Measurements from ENCODE around the gene USP10.

Gene USP10

DNA sequence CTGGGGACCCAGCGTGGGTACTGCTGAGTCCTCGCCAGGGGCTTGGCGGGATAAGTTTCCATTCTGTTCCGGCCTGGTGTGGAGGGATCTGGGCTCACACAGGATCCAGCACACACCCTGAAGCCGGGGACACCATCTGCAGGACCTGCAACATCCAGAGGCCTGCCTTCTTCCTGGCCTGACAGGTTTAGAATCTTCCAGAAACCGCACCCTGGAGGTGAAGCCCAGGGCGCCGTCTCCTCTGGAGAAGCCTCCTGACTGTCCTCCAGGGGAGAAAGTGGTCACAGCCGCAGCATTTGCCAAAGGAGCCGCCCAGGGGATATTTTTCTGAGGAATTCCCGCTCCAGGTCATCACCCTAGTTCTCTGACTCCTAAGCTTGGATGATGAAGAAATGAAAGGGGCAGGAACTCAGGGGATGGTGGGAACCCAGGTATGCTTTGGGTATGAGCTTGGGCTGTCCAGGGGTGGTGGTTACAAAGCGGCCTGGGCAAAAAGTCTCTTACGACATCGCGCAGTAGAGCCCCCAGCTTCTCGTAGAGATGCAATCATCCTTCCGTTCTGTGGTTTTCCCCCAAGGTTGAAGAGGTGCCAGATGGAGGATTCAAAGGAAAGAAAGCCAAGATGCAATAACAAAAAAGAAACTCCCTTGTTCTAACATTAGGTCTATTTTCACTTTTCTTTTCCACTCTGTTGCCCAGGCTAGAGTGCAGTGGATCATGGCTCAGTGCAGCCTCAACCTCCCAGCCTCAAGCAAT, 110.9 kb downstream of the USP10 start:
- no peak for DNase-seq

DNA sequence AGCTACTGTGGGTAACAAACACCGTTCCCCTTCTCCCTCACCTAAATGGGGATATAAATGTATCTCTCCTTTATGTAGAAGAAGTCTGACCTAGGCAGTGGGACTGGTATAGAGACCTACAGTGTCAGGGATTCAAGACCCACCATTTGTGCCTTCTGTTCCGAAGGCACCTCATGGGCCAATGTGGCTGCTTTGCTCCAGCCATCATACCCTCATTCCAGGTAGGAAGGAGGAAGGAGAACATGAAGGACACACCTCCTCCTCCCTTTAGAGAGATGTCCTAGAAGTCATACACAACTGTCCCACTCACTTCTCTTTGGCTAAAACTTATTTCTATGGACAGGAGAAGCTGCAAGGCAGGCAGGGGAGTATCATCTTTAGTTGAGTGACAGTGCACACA, 111.7 kb downstream of the USP10 start:
- DNase-seq, result no peak

DNA sequence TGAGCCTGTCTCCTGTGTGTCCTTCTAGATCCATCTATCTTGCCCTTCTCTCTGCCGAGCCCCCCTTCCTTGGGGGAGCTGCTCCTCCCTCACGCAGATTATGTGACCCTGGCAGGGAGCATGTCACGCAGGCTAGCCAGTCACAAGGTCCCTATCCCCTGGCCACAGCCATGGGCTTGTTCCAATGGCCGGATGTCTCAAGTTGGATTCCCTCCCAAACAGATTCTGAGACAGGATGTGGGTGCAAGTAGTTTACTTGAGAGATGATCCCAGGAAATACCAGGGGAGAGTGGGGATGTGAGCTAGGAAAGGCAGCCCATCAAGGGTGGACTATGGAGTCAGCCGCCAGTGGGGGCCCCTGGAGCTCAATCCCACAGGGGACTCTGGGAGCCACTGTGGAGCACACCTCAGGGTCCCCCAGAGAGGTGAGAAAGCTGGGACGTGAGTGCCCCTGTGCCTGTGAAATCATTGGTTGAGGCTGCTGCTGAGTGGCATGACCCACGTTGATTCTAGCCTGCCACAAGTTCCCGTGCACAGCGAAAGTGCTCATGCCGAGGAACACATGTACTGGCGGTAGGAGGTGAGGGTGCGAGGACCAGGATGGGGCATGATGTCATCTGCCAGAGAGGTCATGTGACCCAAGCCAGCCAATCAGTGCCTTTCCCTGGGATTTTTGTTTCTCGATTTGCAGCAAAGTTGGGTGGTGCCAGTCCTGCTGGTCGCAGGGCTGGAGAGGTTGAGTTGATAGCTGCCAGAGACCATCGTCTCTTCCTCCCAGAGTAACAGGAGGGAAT, 113.5 kb downstream of the USP10 start:
- no peak for DNase-seq

DNA sequence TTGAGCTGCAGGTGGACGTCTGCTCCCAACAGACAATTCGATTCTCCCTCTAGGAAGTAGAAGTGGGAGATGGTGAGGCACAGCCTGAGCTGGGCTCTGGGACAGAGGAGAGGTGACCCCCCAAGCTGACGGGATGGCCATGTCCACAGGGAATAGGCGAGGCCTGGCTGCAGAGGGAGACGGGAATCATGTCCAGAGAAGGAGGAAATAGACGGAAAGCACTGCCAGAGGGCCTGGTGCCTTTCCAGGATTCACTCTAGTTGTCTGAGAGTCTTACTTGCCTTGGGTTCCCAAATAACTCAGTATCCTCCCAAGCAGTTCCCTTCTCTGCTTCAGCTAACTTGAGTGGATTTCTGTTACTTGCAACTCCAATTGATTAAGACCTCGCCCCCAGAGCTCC, 115.7 kb downstream of the USP10 start:
- no peak for DNase-seq

DNA sequence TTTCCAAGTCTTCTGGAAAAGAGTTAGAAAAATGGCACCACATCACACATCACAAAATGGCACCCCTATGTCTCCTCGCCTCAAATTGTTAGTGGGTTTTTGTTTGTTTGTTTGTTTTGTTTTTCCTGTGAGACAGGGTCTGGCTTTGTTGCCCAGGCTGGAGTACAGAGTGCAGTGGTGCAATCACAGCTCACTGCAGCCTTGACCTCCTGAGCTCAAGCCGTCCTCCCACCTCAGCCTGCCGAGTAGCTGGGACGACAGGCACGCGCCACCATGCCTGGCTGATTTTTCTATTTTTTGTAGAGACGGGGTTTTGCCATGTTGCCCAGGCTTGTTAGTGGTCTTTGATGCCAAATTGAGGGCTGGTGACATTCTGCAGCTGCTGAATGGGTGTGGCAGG, 116.2 kb downstream of the USP10 start:
- DNase-seq, result no peak

DNA sequence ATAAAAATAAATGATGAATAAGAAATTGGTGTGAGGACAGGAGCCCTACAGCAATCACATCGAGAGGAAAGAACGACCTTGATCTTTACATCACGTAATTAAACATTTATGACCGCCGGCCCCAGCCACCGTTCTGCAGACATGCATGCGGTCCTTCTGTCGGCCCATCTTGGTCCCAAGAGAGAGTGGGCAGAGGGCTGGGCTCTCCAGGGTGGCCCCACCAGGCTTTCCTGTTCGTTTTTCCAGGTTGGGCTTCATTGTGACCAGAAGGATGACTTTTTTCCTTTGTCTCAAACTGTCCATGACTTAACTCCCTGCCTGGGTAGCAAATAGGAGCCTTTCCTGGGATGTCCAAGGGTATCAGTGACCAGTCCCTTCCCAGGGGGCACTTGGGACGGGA, 116.7 kb downstream of the USP10 start:
- DNase-seq, result no peak

DNA sequence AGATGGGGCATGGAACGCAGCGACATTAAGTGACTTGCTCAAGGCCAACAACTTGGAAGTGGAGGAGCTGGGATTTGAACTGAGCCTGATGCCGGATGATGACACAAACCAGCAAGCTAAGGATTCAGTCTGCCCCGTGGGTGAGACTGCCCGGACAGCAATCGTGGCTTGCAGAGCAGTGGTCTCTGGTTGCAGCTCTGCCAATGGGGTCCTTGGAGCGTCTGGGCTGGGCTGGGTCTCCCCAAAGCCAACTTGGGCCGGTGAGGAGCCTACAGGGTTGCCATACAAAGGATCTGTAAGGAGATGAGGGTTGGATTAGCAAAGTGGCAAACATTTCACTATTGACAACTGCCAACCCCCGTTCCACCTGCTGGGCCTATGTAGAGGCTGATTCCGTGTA, 117.4 kb downstream of the USP10 start:
- DNase-seq, result no peak

DNA sequence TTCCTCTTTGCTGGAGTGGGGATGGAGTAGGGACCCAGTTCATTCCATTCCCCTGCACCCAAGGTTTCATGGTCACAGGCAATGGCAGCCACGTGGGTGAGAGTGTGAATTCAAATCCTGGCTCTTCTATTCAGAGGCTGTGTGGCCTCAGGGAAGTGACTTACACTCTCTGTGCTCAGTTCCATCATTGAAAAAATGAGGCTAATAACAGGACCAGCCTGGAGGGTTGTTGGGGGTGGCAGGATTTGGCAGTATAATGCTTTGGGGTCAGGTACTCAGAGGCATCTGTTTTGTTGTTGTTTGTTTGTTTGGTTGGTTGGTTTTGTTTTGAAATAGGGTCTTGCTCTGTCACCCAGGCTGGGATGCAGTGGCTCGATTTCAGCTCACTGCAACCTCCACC, 117.8 kb downstream of the USP10 start:
- no peak for DNase-seq

DNA sequence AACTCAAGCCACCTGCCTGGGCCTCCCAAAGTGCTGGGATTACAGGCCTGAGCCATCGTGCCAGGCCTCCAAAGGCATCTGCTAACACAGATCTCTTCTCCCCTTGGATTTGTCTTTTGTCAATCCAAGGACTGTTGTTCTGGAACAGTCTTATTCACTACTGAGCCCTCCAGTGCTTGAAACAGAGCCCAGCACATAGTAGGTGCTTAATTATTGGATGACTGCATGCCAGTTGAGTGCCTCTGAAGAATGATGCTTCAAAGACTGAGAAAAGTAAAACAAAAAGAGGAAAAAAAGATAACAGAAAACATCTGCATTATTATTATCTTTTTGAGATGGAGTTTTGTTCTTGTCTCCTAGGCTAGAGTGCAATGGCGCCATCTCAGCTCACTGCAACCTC, 118.3 kb downstream of the USP10 start:
- DNase-seq, result no peak

DNA sequence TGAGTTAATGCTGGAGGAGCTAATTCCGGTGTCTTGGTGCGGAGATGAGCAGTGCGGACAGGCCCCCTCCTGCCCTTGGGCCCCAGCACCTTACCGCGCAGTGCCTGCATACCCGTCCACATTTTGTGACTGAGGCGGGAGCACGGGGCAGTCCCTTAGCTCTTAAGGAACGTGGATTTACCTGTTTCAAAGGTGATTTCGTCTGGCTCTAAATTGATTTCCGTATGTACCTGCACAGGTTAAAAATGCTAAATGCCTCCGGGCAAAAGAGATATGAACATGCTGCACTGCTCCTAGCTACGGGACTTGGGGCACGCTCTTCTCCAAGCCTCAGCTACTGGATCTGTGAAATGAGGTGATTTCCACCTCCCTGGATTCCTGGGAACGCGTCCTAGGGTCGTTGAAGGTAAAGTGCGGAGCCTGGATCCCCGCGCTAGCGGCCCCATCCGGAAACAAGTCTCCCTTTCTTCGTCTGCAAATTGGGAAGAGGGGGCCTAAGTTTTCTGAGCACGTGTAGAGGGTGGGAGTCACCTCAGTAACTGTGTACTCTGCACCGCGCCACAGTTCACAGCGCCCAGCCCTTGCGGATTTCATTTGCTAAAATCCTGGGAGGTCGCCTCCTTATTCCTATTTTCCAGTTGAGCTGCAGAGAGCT, 119.3 kb downstream of the USP10 start:
- no peak for DNase-seq

DNA sequence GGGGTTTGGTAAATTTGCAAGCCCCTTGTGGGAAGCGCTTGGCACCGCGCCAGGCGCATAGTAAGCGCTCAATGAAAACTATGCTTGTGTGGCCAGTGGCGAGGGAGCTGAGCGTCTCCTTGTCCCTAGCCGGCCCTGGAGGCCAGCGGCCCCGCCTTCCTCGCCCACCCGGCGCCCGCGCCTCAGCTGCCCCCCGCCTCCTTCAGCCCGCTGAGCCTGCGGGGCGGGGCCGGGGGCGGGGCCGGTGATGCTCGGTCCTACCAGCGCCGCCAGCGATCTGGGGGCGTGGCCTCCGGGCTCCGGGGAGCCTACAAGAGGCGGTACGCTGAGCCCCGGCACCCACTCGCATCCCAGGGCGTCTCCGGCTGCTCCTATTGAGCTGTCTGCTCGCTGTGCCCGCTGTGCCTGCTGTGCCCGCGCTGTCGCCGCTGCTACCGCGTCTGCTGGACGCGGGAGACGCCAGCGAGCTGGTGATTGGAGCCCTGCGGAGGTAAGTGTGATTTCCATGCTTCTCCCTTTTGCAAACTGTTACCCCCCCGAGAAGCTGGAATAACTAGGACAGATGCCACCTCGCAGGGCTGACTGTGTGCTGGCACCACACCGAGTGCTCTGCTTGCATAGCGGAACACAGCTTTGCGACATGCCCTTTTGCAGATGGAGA, 120.0 kb downstream of the USP10 start, which contains the start of gene CRISPLD2:
Gene CRISPLD2, plus strand, starts transcription at position 342 of the 661 bp plus-strand sequence. CDS start 18,511 bp downstream, outside the sequence.
- DNase-seq, result peak; percentile 90

DNA sequence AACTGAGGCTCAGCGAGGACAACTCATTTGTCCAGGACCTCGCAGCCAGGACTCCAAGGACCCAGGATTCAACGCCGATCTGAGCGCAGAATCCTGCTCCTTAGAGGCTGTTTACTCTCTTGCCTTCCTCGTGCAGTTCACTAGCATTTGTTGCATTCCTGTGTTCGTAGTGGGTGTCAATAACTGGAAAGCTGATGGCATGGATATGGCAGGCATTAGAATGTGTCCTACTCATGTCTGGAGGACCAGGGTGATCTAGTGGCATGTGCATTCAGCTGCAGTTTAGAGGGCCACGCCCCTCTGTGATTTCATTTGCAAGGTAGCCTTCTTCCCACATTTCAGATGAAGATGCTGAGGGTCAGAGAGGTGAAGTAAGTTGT, 120.5 kb downstream of the USP10 start:
- no peak for DNase-seq

DNA sequence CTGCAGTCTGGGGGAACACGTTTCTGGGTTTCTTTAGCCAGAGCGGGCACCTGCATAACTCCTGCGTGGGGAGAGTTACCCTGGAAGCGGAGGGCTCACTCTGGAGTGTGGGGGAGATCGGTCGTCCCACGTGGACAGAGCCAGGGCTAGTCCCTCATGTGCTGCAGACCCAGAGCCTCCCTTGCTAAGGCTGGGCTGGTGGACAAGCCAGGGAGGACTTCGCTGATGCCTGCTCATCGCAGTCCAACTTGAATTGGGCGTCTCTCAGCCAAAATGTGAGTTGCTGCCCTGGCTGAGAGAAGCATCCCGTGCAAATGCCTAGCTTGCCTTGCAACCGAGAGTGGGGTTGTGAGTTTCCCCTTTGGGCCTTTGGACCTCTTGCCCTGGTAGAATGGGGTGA, 121.0 kb downstream of the USP10 start:
- no peak for DNase-seq

DNA sequence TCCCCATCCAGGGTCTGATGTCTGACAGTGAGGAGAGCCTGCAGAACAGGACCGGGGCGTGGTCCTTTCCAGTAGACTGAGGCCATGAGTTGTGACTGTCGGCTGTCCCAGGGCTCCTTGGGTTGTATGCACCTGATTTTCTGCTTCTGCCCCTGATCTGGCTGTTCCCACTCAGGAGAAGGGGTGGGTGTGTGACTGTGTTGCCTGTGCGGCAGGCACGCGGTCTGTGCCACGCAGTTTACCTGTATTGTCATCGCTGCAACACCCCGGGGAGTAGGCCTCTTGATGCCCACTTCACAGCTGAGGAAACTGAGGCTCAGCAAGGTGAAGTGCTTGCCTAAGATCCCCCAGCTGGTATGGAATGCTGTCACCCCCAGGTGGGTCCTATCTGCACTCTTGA, 121.4 kb downstream of the USP10 start:
- DNase-seq, result no peak

DNA sequence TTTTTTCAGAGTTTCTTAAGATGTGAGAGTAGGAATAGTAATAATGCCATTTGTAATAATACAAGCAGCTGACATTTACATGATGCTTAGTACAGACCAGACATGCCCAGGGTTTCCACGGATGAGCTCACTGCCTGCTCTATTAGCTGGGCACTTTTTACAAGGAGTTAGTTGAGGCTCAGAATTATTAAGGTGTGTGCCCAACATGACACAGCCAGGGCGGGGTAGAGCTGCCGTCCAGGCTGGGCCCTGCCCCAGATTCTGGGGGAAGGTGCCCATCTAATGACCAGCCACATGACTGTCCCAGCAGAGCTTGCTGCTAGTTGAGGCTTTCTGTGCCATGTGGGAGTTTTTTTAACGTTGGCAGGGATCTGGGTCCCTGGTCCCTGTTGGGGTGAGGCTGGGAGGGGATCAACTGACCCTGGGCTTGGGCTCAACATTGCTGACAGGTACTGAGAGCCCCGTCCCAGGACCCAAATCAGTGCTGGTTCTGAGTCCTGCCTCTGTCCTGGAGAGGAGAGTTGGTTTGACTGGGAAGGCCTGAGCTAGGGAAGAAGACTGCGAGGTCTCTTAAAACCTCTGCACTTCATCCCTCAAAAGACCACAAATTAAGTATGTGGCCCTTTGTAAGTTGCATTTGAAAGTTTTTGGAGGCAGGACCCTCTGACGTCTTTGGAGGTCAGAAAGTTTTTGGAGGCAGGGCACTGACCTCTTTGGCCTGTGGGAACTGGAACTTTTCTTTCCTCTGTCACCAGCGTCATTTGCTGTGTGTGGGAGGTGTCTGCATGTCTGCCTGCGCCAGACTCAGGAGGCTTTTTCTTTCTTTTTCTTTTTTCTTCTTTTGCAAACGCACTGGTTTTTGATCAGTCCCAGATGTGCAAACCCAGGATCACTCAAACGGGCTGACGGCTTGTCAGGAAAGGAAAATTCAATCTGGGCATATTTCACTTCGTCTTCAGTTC, 122.2 kb downstream of the USP10 start:
- no peak for DNase-seq

DNA sequence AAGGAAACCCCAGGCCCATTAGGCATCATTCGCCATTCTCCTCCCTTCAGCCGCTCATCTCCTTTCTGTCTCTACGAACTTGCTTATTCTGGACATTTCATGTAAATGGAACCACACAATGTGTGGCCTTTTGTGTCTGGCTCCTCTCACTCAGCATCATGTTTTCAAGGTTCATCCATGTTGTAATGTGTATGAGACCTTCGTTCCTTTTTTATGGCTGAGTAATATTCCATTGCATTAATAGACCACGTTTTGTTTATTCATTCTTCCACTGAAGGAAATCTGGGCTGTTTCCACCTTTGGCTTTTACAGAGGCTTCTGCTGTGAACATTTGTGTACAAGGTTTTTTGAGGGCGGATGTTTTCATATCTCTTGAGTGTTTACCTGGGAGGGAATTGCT, 123.2 kb downstream of the USP10 start:
- DNase-seq, result no peak

DNA sequence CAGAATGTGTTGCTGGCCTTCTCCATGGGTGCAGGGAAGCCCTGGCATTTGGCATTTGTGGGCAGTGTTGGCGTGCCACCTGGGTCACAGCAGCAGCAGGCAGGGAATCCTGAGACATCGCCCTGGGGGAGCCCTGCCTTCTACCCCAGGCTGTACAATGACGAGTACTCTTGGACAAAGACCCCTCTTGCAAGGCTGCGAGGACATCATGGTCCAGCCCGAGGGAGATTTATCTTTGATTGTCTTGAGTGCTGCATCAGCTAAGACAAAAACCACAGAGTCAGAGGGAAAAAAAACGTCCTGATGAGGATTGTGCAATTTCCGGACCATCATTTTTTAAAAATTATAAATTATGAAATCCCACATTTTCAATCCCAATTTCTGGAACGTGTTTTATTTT, 123.7 kb downstream of the USP10 start:
- no peak for DNase-seq

DNA sequence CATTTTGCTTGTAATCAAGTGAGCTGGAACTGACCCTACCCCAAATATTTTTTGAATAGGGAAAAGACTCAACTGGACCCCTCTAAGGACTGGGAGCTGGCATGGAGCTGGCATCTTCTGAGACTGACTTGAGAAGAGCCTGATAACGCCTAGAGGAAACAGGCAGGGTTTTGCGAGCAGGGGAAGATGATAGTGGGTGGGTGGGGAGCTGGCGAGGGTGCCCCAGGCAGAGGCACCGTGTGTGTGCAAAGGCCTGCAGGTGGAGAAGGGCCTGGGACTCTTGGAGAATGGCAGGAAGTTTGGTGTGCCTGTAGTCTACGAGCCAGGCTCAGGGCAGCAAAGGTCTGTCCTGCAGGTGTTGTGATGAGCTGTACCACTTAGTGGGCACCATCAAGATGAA, 124.1 kb downstream of the USP10 start:
- DNase-seq, result no peak

DNA sequence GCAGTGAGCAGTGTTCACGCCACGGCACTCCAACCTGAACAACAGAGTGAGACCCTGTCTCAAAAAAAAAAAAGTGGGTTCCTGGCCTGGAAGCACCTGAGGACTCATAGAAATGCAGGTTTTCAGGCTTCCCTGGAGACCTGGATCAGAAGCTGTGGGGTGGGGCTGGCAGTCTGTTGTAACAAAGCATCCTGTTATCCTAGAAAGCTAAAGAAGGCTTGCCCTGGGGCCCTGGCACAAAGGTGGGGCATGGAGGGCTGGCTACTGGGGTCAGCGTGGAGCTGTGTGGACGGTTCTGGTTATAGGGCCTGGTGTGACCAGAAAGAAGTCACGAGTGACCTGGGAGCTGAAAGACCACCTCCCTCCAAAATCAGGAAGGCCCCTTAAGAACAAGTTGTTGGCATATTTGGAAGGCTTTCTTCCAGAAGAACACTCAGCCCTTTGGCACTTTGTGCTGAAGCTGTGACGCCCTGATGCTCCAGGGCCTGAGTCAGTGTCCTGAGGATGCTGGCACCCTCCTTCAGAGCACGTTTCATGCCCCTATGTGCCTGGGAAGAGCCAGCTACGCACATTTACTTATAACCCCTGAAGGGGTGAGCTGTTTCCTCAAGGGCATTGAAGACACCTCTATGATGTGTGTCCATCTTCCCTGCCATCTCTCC, 126.2 kb downstream of the USP10 start:
- DNase-seq, result no peak

DNA sequence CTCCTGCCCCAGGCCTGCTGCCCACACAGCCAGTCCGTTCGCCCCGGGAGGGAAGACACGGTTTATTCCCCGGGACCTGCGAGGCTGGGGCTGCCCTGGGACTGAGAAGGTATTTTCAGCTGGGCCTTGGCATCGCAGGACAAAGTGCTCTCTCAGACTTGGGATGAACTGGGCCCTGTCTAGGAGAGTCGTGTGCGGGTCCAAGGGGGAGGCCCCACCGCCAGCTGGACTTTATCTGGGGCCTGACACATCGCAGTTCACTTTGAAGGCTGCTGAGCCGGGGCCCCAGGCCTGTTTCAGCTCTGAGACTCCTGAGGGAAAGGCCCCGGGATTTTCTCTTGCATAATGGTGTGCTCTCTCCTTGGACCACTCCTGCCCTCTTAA, 126.8 kb downstream of the USP10 start:
- no peak for DNase-seq

DNA sequence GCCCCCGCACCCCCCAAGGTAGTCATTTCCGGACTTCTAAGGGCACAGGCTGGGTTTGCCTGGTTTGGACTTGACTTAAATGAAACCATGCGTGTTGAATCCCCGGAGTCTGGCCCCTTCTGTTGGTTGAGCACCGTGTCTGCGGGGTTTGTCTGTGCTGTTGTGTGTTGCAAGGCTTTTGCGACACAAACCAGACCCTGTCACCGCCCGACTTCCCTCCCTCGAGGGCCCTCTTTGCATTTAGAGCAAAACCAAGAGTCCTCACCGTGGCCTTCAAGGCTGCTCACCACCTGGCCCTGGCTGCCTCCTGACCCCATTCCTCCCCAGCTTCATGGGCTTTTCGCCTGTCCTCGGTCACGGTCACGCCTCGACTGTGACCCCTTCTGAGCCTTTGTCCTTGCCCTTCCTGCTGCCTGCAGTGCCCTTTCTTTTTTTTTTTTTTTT, 127.4 kb downstream of the USP10 start:
- DNase-seq, result no peak

DNA sequence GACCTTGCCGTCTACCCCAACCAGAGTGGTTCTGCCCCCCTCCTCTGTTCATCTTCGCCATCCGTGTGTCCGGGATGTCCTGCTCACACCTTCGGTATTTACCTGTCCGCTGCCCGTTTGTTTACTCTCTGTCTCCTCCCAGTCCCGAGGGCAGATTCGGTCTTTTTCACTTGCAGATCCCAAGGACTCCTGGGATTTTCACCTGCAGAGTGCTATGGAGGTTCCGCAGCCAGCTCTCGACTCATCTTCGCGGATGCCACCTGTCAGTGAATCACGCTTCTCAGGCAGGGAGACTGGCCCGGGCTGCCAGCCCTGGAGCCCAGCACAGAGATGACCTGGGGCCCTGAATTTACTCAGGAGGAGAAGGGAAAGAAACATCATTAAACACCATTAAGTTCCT, 128.1 kb downstream of the USP10 start:
- DNase-seq, result no peak

Data from activated T-cell treated with anti-CD3 and anti-CD28 coated beads, Interleukin-2, amount 50 U/mL, for 1 hour (primary cell).